Stimulated activated CD8-positive, alpha-beta memory T cell treated with anti-CD3 and anti-CD28 coated beads, Interleukin-7, amount 100 ng/mL, for 24 hours (primary cell): ENCODE measurements around the gene CENPF.

ENCODE experiments used
- DNase-seq: peaks from one replicate; pipeline ENCODE4 v3.0.0-alpha.2; 2020; ENCODE audit warnings: low read depth

Gene CENPF

GRCh38 chr1:214617246-214617645 is 14.3 kb downstream of the CENPF start:
- no peak for DNase-seq

- no peak for DNase-seq
Measured at GRCh38 chr1:214617843-214618242, 14.8 kb downstream of the CENPF start.

GRCh38 chr1:214621236-214621635 is 18.2 kb downstream of the CENPF start:
- no peak for DNase-seq

- DNase-seq, result no peak
Measured at GRCh38 chr1:214623430-214623829, 20.4 kb downstream of the CENPF start.

- no peak for DNase-seq
Measured at GRCh38 chr1:214632091-214632490, 29.1 kb downstream of the CENPF start.

GRCh38 chr1:214633686-214634085 is 30.7 kb downstream of the CENPF start:
- DNase-seq, result no peak

GRCh38 chr1:214634267-214634666 is 31.3 kb downstream of the CENPF start:
- DNase-seq, result no peak

GRCh38 chr1:214635086-214635485 is 32.1 kb downstream of the CENPF start:
- no peak for DNase-seq

GRCh38 chr1:214635506-214635905 is 32.5 kb downstream of the CENPF start:
- DNase-seq, result no peak

GRCh38 chr1:214636436-214636835 is 33.4 kb downstream of the CENPF start:
- no peak for DNase-seq

GRCh38 chr1:214637125-214637524 is 34.1 kb downstream of the CENPF start:
- DNase-seq, result no peak

- DNase-seq, result no peak
Measured at GRCh38 chr1:214637722-214638458, 34.9 kb downstream of the CENPF start.

GRCh38 chr1:214638459-214638807 is 35.4 kb downstream of the CENPF start:
- no peak for DNase-seq

- DNase-seq, result no peak
Measured at GRCh38 chr1:214638997-214639396, 36.0 kb downstream of the CENPF start.

GRCh38 chr1:214640431-214641213 is 37.6 kb downstream of the CENPF start:
- DNase-seq, result no peak

- no peak for DNase-seq
Measured at GRCh38 chr1:214641214-214641895, 38.4 kb downstream of the CENPF start.

GRCh38 chr1:214643030-214643429 is 40.0 kb downstream of the CENPF start:
- no peak for DNase-seq

- no peak for DNase-seq
Measured at GRCh38 chr1:214645712-214646111, 42.7 kb downstream of the CENPF start.

GRCh38 chr1:214648801-214649200 is 45.8 kb downstream of the CENPF start:
- DNase-seq, result no peak

- DNase-seq, result no peak
Measured at GRCh38 chr1:214649607-214650006, 46.6 kb downstream of the CENPF start.

- DNase-seq, result no peak
Measured at GRCh38 chr1:214650664-214651063, 47.7 kb downstream of the CENPF start.

- DNase-seq, result no peak
Measured at GRCh38 chr1:214657299-214657698, 54.3 kb downstream of the CENPF start.

- no peak for DNase-seq
Measured at GRCh38 chr1:214658175-214658574, 55.2 kb downstream of the CENPF start.
